ENCODE results near the gene PFAS.

GRCh38 chr17:8209907-8210760, 39.0 kb upstream of the PFAS start, which contains the start of gene AURKB:
- no peak for TF ChIP-seq EZH2 (IDR thresholded peaks at IDR 0.05; ENCODE audit: borderline replicate concordance, insufficient read depth, low read length, poor library complexity, severe bottlenecking)
- TF ChIP-seq CTCF (IDR thresholded peaks at IDR 0.05; ENCODE audit: poor library complexity, severe bottlenecking), result peak; percentile 10
- no peak for TF ChIP-seq REST (IDR thresholded peaks at IDR 0.05; ENCODE audit: borderline replicate concordance)
- TF ChIP-seq POLR2AphosphoS5 (IDR thresholded peaks at IDR 0.05), result peak; percentile 63
- no peak for TF ChIP-seq EP300 (conservative IDR thresholded peaks at IDR 0.05; ENCODE audit: poor library complexity, severe bottlenecking)
- TF ChIP-seq SMC3 (conservative IDR thresholded peaks at IDR 0.05; ENCODE audit: poor library complexity), result no peak
